ENCODE data around the gene PLEK.
"Not testable (repeated sequence)": the region's sequence is repeated elsewhere in the genome, so short reads cannot be mapped to it uniquely, and the experiment has no call there.

The PLEK gene

GRCh38 chr2:68385907-68386287, 20.8 kb downstream of the PLEK start:
- DNase-seq = no peak

DNA sequence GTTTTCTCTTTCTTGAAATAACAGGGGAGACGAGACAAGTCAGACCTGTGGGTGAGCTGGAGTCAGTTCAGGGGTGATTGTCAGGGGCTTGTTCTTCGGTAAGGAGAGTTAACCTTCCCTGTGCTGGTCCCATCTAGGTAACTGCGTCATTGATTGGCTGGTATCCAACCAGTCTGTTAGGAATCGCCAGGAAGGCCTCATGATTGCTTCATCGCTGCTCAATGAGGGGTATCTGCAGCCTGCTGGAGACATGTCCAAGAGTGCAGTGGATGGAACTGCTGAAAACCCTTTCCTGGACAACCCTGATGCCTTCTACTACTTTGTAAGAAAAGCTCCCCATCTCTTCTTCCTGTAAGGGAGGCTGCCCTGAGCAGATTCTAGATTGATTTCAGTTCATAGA, 21.3 kb downstream of the PLEK start:
- DNase-seq = no peak

DNA sequence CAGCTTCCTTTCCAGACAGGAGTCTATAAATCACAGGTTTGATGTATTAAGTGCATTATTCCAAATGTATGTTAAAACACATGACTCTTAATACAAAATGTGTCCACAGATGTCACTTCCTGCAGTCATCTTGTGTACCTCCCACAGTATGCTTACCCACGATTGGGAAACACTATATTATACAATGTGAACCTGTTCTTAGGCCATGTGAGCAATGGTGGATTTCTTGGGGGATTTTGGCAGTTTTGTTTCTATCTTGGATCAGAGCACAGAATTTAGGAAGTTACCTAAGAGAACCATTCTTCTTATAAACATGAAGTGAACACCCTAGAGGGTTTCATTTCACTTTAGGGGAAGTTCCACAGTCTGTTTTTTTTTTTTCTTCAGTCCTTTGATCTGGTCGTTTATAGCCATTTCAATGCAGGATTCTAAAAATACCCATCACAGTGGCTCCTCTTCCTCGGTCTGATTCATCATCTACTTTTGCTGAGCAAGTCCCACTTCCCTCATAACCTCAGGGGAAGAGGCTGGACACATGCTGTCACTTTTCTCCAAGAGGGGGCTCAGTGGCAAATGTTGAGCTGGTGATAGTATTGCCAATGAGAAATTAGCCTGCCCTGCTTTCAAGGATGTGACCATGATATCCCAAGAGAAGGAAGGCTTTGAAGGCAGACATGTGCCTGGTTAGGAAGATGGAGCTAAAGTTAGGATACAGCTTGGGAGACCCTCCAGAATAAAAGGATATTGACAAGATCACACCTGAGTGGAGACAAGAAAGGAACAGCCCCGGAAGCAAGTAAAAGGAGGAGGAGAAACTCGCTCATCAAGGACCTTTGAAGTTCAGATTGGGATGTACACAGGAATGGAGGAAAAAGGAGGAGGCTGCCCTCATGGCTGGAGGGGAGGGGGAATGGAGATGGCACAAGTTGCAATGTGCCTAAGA, 22.6 kb downstream of the PLEK start:
- peak; percentile 71 for DNase-seq

GRCh38 chr2:68388358-68388757, 23.3 kb downstream of the PLEK start:
- DNase-seq = peak; percentile 33

DNA sequence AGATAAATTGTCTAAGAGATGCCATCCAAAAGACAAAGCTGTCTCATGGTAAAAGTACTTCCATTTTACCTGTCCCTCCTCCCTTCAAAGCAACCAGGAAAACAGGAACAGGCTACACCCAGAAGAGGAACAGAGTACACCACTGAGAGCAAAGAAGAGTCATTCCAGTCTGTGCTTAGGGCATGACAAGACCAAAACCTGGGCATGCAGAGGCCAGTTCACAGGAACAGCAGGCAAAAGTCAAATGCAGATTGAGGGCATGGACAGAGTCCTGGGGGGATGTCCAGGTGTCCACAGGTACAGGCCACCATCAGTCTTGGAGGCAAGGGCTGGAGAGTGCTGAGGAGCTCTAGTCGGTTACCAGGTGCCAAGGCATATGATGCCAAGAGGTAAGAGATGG, 23.7 kb downstream of the PLEK start:
- no peak for DNase-seq

GRCh38 chr2:68390114-68390513, 25.0 kb downstream of the PLEK start:
- no peak for DNase-seq

- DNase-seq = no peak
Measured at GRCh38 chr2:68390586-68390985, 25.5 kb downstream of the PLEK start.

GRCh38 chr2:68391099-68391498, 26.0 kb downstream of the PLEK start:
- no peak for DNase-seq

DNA sequence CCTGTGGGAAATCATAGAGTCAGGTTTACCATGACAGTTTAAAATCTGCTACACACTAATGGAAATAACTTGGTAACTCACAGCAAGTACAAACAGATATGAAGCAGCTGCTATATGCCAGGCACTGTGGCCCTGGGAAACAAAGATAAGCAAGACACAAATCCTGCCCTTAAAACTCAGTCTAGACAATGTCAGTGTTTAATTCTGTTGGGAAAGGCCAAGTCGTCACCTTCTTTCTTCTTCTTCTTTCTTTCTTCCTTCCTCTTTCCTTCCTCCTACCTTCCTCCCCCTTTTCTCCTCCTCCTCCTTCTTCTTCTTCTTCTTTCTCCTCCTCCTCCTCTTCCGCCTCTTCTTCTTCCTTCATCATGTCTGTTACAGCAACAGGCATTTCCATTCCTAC, 26.8 kb downstream of the PLEK start:
- DNase-seq = no peak

- no peak for DNase-seq
Measured at GRCh38 chr2:68396093-68396492, 31.0 kb downstream of the PLEK start.

GRCh38 chr2:68397704-68398263, 32.7 kb downstream of the PLEK start:
- DNase-seq = not testable (repeated sequence)

DNA sequence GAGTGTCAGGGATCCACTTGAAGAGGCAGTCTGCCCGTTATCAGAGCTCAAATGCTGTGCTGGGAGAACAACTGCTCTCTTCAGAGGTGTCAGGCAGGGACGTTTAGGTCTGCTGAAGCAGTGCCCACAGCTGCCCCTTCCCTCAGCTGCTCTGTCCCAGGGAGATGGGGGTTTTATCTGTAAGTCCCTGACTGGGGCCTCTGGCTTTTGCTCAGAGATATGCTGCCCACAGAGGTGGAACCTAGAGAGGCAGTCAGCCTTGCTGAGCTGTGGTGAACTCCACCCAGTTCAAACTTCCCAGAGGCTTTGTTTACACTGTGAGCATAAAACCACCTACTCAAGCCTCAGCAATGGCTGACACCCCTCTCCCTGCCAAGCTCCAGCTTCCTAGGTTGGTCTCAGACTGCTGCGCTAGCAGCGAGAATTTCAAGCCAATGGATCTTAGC, 38.1 kb downstream of the PLEK start:
- DNase-seq = peak; percentile 45

DNA sequence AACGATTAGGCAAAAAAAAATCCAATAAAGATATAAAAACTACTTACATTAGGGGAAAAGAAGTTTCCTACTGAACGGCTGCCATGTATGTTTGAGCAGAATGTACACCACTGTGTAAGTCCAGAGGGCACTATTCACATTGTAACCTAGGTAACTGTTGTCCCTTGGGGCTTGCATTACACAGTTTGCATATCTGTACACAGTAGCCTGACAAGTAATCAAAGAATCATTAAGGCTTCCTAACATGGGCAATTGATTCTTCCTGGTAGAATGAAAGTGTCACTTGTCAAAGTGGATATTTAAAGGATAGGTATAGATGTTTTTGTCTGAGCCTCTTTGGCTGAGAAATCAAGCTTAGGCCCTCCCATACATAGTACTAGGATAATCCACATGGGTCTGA, 39.1 kb downstream of the PLEK start:
- no peak for DNase-seq

DNA sequence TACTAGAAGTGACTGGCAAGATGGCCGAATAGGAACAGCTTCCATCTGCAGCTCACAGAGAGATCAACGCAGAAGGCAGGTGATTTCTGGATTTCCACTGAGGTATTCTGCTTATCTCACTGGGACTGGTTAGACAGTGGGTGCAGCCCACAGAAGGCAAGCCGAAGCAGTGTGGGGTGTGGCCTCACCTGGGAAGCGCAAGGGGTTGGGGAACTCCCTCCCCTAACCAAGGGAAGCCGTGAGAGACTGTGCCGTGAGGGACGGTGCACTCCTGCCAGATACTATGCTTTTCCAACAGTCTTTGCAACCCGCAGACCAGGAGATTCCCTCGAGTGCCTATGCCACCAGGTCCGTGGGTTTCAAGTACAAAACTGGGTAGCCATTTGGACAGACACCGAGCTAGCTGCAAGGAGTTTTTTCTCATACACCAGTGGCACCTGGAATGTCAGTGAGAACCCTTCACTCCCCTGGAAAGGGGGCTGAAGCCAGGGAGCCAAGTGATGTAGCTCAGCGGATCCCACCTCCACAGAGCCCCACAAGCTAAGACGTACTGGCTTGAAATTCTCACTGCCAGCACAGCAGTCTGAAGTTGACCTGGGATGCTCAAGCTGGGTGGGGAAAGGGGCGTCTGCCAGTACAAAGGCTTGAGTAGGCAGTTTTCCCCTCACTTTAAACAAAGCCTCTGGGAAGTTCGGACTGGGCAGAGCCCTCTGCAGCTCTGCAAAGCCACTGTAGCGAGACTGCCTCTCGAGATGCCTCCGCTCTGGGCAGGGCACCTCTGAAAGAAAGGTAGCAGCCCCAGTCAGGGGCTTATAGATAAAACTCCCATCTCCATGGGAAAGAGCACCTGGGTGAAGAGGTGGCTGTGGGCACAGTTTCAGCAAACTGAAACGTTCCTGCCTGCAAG, 40.1 kb downstream of the PLEK start:
- DNase-seq = peak; percentile 61

- peak; percentile 24 for DNase-seq
Measured at GRCh38 chr2:68411397-68412126, 46.5 kb downstream of the PLEK start.

GRCh38 chr2:68412127-68412819, 47.2 kb downstream of the PLEK start:
- DNase-seq = no peak

- no peak for DNase-seq
Measured at GRCh38 chr2:68413466-68413865, 48.4 kb downstream of the PLEK start.

GRCh38 chr2:68414452-68414851, 49.4 kb downstream of the PLEK start:
- no peak for DNase-seq

GRCh38 chr2:68414876-68415275, 49.8 kb downstream of the PLEK start:
- DNase-seq = no peak

DNA sequence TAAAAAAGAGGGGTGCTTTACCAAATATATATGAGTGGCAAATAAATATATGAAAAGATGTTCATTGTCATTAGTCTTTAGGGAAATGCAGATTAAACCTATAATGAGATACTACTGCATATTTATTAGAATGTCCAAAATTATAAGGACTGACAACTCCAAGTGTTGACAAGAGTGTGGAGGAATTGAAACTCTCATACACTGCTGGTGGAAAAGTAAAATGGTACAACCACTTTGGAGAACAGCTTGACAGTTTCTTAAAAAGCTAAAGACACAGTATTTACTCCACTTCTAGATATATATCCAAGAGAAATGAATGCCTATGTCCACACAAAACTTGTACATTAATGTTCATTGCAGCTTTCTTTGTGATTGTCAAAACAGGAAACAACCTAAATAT, 50.4 kb downstream of the PLEK start:
- no peak for DNase-seq

DNA sequence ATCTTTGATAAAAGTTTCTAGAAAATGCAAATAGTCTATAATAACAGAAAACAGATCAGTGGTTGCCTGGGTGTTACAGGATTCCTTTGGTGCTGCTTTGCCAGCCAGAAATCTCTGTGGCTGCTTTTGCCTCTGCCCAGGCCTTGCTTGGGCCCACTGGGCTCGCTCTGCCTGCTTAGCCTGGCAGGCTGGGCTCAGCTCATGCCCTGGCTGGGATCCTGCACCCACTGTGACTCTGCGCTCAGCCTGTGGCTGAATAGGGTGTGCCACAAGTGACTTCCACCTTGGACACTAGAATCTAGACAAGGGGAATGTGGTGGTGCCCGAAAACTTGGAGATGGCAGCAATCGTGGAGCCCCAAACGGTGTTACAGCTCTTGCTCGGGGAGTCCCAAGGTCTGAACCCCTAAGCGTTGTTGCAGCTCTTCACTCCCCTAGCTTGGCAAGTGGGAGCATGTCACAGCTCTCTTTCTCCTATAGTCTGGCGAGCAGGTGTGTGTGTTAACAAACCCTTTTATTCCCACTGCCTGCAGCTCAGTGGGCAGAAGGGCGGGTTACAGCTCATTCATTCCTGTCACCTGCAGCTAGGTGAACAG, 51.1 kb downstream of the PLEK start:
- no peak for DNase-seq

GRCh38 chr2:68417926-68418325, 52.8 kb downstream of the PLEK start:
- no peak for DNase-seq
